Ishikawa (cell line): ENCODE measurements around the gene NF1.

ENCODE experiments used
- CEBPB ChIP-seq: IDR thresholded peaks from 2 replicates; pipeline ENCODE4 v1.6.1; 2012
- CREB1 ChIP-seq: IDR thresholded peaks from 2 replicates; pipeline ENCODE4 v1.6.1; 2012; ENCODE audit warnings: low read depth
- EGR1 ChIP-seq: IDR thresholded peaks from 2 replicates; pipeline ENCODE4 v1.6.1; 2012
- EP300 ChIP-seq: IDR thresholded peaks from 2 replicates; pipeline ENCODE4 v1.6.1; 2012; ENCODE audit warnings: borderline replicate concordance
- FOXM1 ChIP-seq: IDR thresholded peaks from 2 replicates; pipeline ENCODE4 v1.6.1; 2012; ENCODE audit warnings: low read depth, borderline replicate concordance
- MAX ChIP-seq: IDR thresholded peaks from 2 replicates; pipeline ENCODE4 v1.6.1; 2012
- NFIC ChIP-seq: IDR thresholded peaks from 2 replicates; pipeline ENCODE4 v1.6.1; 2012
- RAD21 ChIP-seq: IDR thresholded peaks from 2 replicates; pipeline ENCODE4 v1.6.1; 2012; ENCODE audit warnings: low read depth
- REST ChIP-seq: IDR thresholded peaks from 2 replicates; pipeline ENCODE4 v1.6.1; 2012; ENCODE audit warnings: low read depth, mild to moderate bottlenecking
- TAF1 ChIP-seq: IDR thresholded peaks from 2 replicates; pipeline ENCODE4 v1.6.1; 2012; ENCODE audit warnings: low read depth, mild to moderate bottlenecking
- TCF12 ChIP-seq: IDR thresholded peaks from 2 replicates; pipeline ENCODE4 v1.6.1; 2012; ENCODE audit warnings: low read depth
- TEAD4 ChIP-seq: IDR thresholded peaks from 2 replicates; pipeline ENCODE4 v1.6.1; 2012
- USF1 ChIP-seq: IDR thresholded peaks from 2 replicates; pipeline ENCODE4 v1.6.1; 2012
- YY1 ChIP-seq: IDR thresholded peaks from 2 replicates; pipeline ENCODE4 v1.6.1; 2012; ENCODE audit warnings: low read depth
- ZBTB7A ChIP-seq: IDR thresholded peaks from 2 replicates; pipeline ENCODE4 v1.6.1; 2012; ENCODE audit warnings: low read depth

NF1 gene

GRCh38 chr17:31378638-31379037, 283.9 kb downstream of the NF1 start:
- TF ChIP-seq TEAD4 (no peak), NFIC (no peak), TAF1 (no peak), USF1 (no peak), EP300 (no peak)

- TF ChIP-seq ZBTB7A (no peak), RAD21 (no peak), YY1 (no peak)
These were observed 284.9 kb downstream of the NF1 start for GRCh38 chr17:31379597-31380205.

GRCh38 chr17:31381165-31381668, 286.4 kb downstream of the NF1 start:
- TF ChIP-seq TCF12, result no peak
- TF ChIP-seq NFIC, result no peak
- no peak for TF ChIP-seq TAF1
- no peak for TF ChIP-seq CEBPB
- TF ChIP-seq EGR1, result no peak
- no peak for TF ChIP-seq CREB1
- TF ChIP-seq EP300, result no peak
- no peak for TF ChIP-seq RAD21
- TF ChIP-seq ZBTB7A, result no peak
- TF ChIP-seq FOXM1, result no peak
- TF ChIP-seq MAX, result no peak
- TF ChIP-seq REST, result no peak

GRCh38 chr17:31383488-31383887, 288.7 kb downstream of the NF1 start:
- TF ChIP-seq RAD21, result peak; percentile 15; the same call in 1 of the 2 replicates

- TF ChIP-seq EGR1 (no peak), TCF12 (no peak), RAD21 (no peak), EP300 (no peak), TEAD4 (no peak), USF1 (no peak), YY1 (no peak)
These were observed 290.9 kb downstream of the NF1 start for GRCh38 chr17:31385428-31386285.

- TF ChIP-seq TAF1 (no peak), RAD21 (no peak), USF1 (no peak), REST (no peak), MAX (no peak), FOXM1 (no peak), CEBPB (no peak), EGR1 (no peak), TCF12 (no peak), EP300 (no peak), YY1 (no peak), ZBTB7A (no peak), CREB1 (no peak), NFIC (no peak)
These were observed 291.8 kb downstream of the NF1 start for GRCh38 chr17:31386542-31387075.
